ENCODE data around the gene TMIGD3. TPM values are rescaled to one million over a fixed set of nuclear protein-coding genes. Genes with fewer than 3 reads are reported as not detected.

Gene TMIGD3
- polyA plus RNA-seq, 1 donor from 2014 or later: not detected

- Mint-ChIP-seq H3K27ac (peak overlapping the region; percentile 84 to 97 (median 85)), H3K36me3 (peaks cover 6% of the 10 kb centered on the region), H3K9me3 (no peaks in the 10 kb centered on the region), H3K4me1 (peaks cover 36 to 44% (median 39%) of the 10 kb centered on the region in 3 donors), H3K27me3 (no peaks in the 10 kb centered on the region), H3K4me3 (peak overlapping the region; percentile 86 to 94 (median 90))
These were observed 28.9 kb downstream of the TMIGD3 start for GRCh38 chr1:111474521-111474920.

GRCh38 chr1:111474106-111474505 is 29.3 kb downstream of the TMIGD3 start:
- Mint-ChIP-seq H3K4me3 (peak overlapping the region; percentile 86 to 94 (median 94)), H3K27ac (peak overlapping the region; percentile 85 to 97 (median 97)), H3K4me1 (peaks cover 36 to 44% (median 39%) of the 10 kb centered on the region in 3 donors), H3K27me3 (no peaks in the 10 kb centered on the region), H3K9me3 (no peaks in the 10 kb centered on the region), H3K36me3 (peaks cover 6% of the 10 kb centered on the region)

GRCh38 chr1:111471538-111471937 is 31.9 kb downstream of the TMIGD3 start:
- peaks cover 19 to 25% (median 22%) of the 10 kb centered on the region in 3 donors for H3K4me1 Mint-ChIP-seq
- no peaks in the 10 kb centered on the region for H3K27me3 Mint-ChIP-seq
- H3K36me3 Mint-ChIP-seq: no peaks in the 10 kb centered on the region
- H3K9me3 Mint-ChIP-seq: no peaks in the 10 kb centered on the region
- H3K27ac Mint-ChIP-seq: no peak overlapping the region
- no peak overlapping the region for H3K4me3 Mint-ChIP-seq

- H3K4me1 Mint-ChIP-seq: peaks cover 16 to 20% (median 19%) of the 10 kb centered on the region in 3 donors
- H3K9me3 Mint-ChIP-seq: no peaks in the 10 kb centered on the region
These were observed 32.4 kb downstream of the TMIGD3 start for GRCh38 chr1:111471012-111471411.

GRCh38 chr1:111470596-111470995 is 32.8 kb downstream of the TMIGD3 start:
- Mint-ChIP-seq H3K36me3 (no peaks in the 10 kb centered on the region), H3K27me3 (no peaks in the 10 kb centered on the region), H3K9me3 (no peaks in the 10 kb centered on the region), H3K4me3 (no peak overlapping the region), H3K4me1 (peaks cover 14 to 15% (median 15%) of the 10 kb centered on the region in 3 donors), H3K27ac (no peak overlapping the region)

More at GRCh38 chr1:111471012-111471411, 32.4 kb downstream of the TMIGD3 start:
- H3K27ac Mint-ChIP-seq: no peak overlapping the region
- no peaks in the 10 kb centered on the region for H3K27me3 Mint-ChIP-seq
- no peaks in the 10 kb centered on the region for H3K36me3 Mint-ChIP-seq
- H3K4me3 Mint-ChIP-seq: no peak overlapping the region

GRCh38 chr1:111469539-111469938 is 33.9 kb downstream of the TMIGD3 start:
- Mint-ChIP-seq H3K27ac (no peak overlapping the region), H3K4me3 (no peak overlapping the region)

GRCh38 chr1:111468717-111469100 is 34.7 kb downstream of the TMIGD3 start:
- Mint-ChIP-seq H3K27me3 (no peaks in the 10 kb centered on the region), H3K9me3 (no peaks in the 10 kb centered on the region), H3K27ac (peak overlapping the region in 1 of 3 donors; percentile 79), H3K4me3 (peak overlapping the region in 1 of 4 donors; percentile 33), H3K36me3 (peaks cover 2% of the 10 kb centered on the region), H3K4me1 (peaks cover 7 to 15% (median 8%) of the 10 kb centered on the region in 3 donors)

More at GRCh38 chr1:111469539-111469938, 33.9 kb downstream of the TMIGD3 start:
- H3K36me3 Mint-ChIP-seq: no peaks in the 10 kb centered on the region
- H3K4me1 Mint-ChIP-seq: peaks cover 8 to 15% (median 9%) of the 10 kb centered on the region in 3 donors
- H3K27me3 Mint-ChIP-seq: no peaks in the 10 kb centered on the region
- H3K9me3 Mint-ChIP-seq: no peaks in the 10 kb centered on the region

GRCh38 chr1:111467865-111468716 is 35.3 kb downstream of the TMIGD3 start:
- Mint-ChIP-seq H3K27me3 (no peaks in the 10 kb centered on the region), H3K4me1 (peaks cover 7 to 17% (median 9%) of the 10 kb centered on the region in 3 donors), H3K4me3 (peak overlapping the region in 1 of 4 donors; percentile 33)

GRCh38 chr1:111466480-111466879 is 37.0 kb downstream of the TMIGD3 start:
- Mint-ChIP-seq H3K27me3 (no peaks in the 10 kb centered on the region), H3K4me3 (no peak overlapping the region), H3K27ac (no peak overlapping the region), H3K4me1 (peaks cover 2 to 15% (median 3%) of the 10 kb centered on the region in 3 donors), H3K9me3 (no peaks in the 10 kb centered on the region), H3K36me3 (peaks cover 8% of the 10 kb centered on the region)

More at GRCh38 chr1:111467865-111468716, 35.3 kb downstream of the TMIGD3 start:
- Mint-ChIP-seq H3K9me3 (no peaks in the 10 kb centered on the region), H3K36me3 (peaks cover 6% of the 10 kb centered on the region), H3K27ac (peak overlapping the region in 1 of 3 donors; percentile 79)

- peaks cover 2 to 16% (median 3%) of the 10 kb centered on the region in 3 donors for H3K4me1 Mint-ChIP-seq
- no peaks in the 10 kb centered on the region for H3K9me3 Mint-ChIP-seq
- H3K27me3 Mint-ChIP-seq: no peaks in the 10 kb centered on the region
- H3K4me3 Mint-ChIP-seq: no peak overlapping the region
- H3K36me3 Mint-ChIP-seq: peaks cover 8% of the 10 kb centered on the region
- no peak overlapping the region for H3K27ac Mint-ChIP-seq
These were observed 37.7 kb downstream of the TMIGD3 start for GRCh38 chr1:111465754-111466153.

GRCh38 chr1:111463029-111463683 is 40.3 kb downstream of the TMIGD3 start:
- Mint-ChIP-seq H3K27ac (peak overlapping the region in 2 of 3 donors; percentile 8 to 13), H3K4me3 (no peak overlapping the region), H3K9me3 (no peaks in the 10 kb centered on the region), H3K27me3 (no peaks in the 10 kb centered on the region), H3K4me1 (peaks cover 2 to 18% (median 3%) of the 10 kb centered on the region in 3 donors), H3K36me3 (peaks cover 9% of the 10 kb centered on the region)

- peaks cover 2 to 18% (median 3%) of the 10 kb centered on the region in 3 donors for H3K4me1 Mint-ChIP-seq
- H3K27ac Mint-ChIP-seq: peak overlapping the region in 1 of 3 donors; percentile 29
- H3K36me3 Mint-ChIP-seq: peaks cover 13% of the 10 kb centered on the region
- H3K9me3 Mint-ChIP-seq: no peaks in the 10 kb centered on the region
- no peaks in the 10 kb centered on the region for H3K27me3 Mint-ChIP-seq
- H3K4me3 Mint-ChIP-seq: no peak overlapping the region
These were observed 40.9 kb downstream of the TMIGD3 start for GRCh38 chr1:111462370-111463028.

GRCh38 chr1:111461765-111462164 is 41.7 kb downstream of the TMIGD3 start:
- H3K4me3 Mint-ChIP-seq: no peak overlapping the region
- H3K9me3 Mint-ChIP-seq: no peaks in the 10 kb centered on the region
- peaks cover 2 to 18% (median 3%) of the 10 kb centered on the region in 3 donors for H3K4me1 Mint-ChIP-seq
- H3K27me3 Mint-ChIP-seq: no peaks in the 10 kb centered on the region
- H3K36me3 Mint-ChIP-seq: peaks cover 13% of the 10 kb centered on the region
- peak overlapping the region in 1 of 3 donors; percentile 29 for H3K27ac Mint-ChIP-seq

- Mint-ChIP-seq H3K4me1 (peaks cover 15 to 33% (median 31%) of the 10 kb centered on the region in 3 donors), H3K27me3 (no peaks in the 10 kb centered on the region), H3K36me3 (peaks cover 12% of the 10 kb centered on the region), H3K27ac (peak overlapping the region in 2 of 3 donors; percentile 45 to 90), H3K9me3 (no peaks in the 10 kb centered on the region), H3K4me3 (peak overlapping the region in 2 of 4 donors; percentile 5 to 43)
These were observed 47.8 kb downstream of the TMIGD3 start for GRCh38 chr1:111455642-111456031.
